NCI-H524 (cell line): Measurements from ENCODE around the gene NOLC1.
A peak's percentile ranks its signal among the peaks of the same experiment; 100 is the strongest.

Source experiments
- DNase-seq, 2 experiments: peaks; one replicate each; lab custom pipeline; 2025; lab: John Stamatoyannopoulos, UW

The NOLC1 gene

GRCh38 chr10:102151774-102152544 is at the start of gene NOLC1:
Gene NOLC1 (plus strand): TSS chr10:102152389. CDS start chr10:102152411, 22 bp downstream.
- peak; percentile 77 to 91 for DNase-seq

- DNase-seq: no peak
Observed at GRCh38 chr10:102102421-102102820, 49.8 kb upstream of the NOLC1 start.

- DNase-seq: no peak
Observed at GRCh38 chr10:102106998-102107397, 45.2 kb upstream of the NOLC1 start.

GRCh38 chr10:102109166-102110116 is 42.7 kb upstream of the NOLC1 start:
- DNase-seq: no peak

- no peak for DNase-seq
Observed at GRCh38 chr10:102111276-102111675, 40.9 kb upstream of the NOLC1 start.

GRCh38 chr10:102112210-102112817 is 39.9 kb upstream of the NOLC1 start:
- no peak for DNase-seq

GRCh38 chr10:102113261-102113955 is 38.8 kb upstream of the NOLC1 start:
- no peak for DNase-seq

GRCh38 chr10:102113956-102114857 is 38.0 kb upstream of the NOLC1 start:
- DNase-seq: peak; percentile 22 to 61

GRCh38 chr10:102114861-102115618 is 37.1 kb upstream of the NOLC1 start:
- DNase-seq: peak; percentile 29 to 64

GRCh38 chr10:102115775-102116174 is 36.4 kb upstream of the NOLC1 start:
- DNase-seq: no peak

- no peak for DNase-seq
Observed at GRCh38 chr10:102116656-102117055, 35.5 kb upstream of the NOLC1 start.

GRCh38 chr10:102117391-102118159 is 34.6 kb upstream of the NOLC1 start:
- peak; percentile 46 to 67 for DNase-seq

GRCh38 chr10:102118867-102119266 is 33.3 kb upstream of the NOLC1 start:
- DNase-seq: peak; percentile 43 to 50

GRCh38 chr10:102119417-102120141 is 32.6 kb upstream of the NOLC1 start:
- peak in 1 of 2 experiments; percentile 39 for DNase-seq

GRCh38 chr10:102120142-102120990 is 31.8 kb upstream of the NOLC1 start, which contains the start of gene LDB1:
Gene LDB1 (minus strand): TSS chr10:102120368. CDS start chr10:102120110, 258 bp downstream.
- peak in 1 of 2 experiments; percentile 67 for DNase-seq

- DNase-seq: peak; percentile 26 to 69
Observed at GRCh38 chr10:102120991-102121738, 31.0 kb upstream of the NOLC1 start.
